ENCODE results near the gene FEN1. TPM values are rescaled to one million over a fixed set of nuclear protein-coding genes. Genes with fewer than 3 reads are reported as not detected.

FEN1 gene
- 100 to 1,000 TPM in 1 of 2 experiments, 10 to 100 TPM in 1; 98.6 to 118 TPM for total RNA-seq

GRCh38 chr11:61792310-61793082 is at the start of gene FEN1, which contains the start of gene TMEM258:
Gene FEN1, plus strand, starts transcription at chr11:61792911. Its CDS starts 2,451 bp downstream, at chr11:61795362.
Gene TMEM258, minus strand, starts transcription at chr11:61792599. Its CDS starts 41 bp downstream, at chr11:61792558.
- CTCF ChIA-PET, result interaction anchor here (0.6 to 1.8 kb wide), 16 partner anchors 9 to 1040 kb away, joined by 3 to 6 read pairs (median 3); partner anchors contain the start of genes FADS1 and FADS2
- peak; percentile 91 for DNase-seq
- Mint-ChIP-seq H3K27me3 (no peaks in the 10 kb centered on the region), H3K27ac (peak within 1 kb of the TSS; percentile 98), H3K4me1 (peaks cover 49% of the 10 kb centered on the region), H3K36me3 (ENCODE audit: low read depth) (peaks cover 55% of the 10 kb centered on the region), H3K4me3 (peak within 1 kb of the TSS; percentile 85), H3K9me3 (no peaks in the 10 kb centered on the region)
- POLR2A ChIA-PET, result interaction anchor here (0.6 to 2.2 kb wide), 3 partner anchors 23 to 249 kb away, joined by 3 to 7 read pairs (median 4); no protein-coding TSS in a partner anchor

GRCh38 chr11:61743486-61744095 is 49.1 kb upstream of the FEN1 start:
- Mint-ChIP-seq H3K27ac (no peak overlapping the region), H3K36me3 (ENCODE audit: low read depth) (no peaks in the 10 kb centered on the region)
- CTCF ChIA-PET, result interaction anchor here (0.5 to 1.6 kb wide), 3 partner anchors 10 to 109 kb away, joined by 3 to 5 read pairs (median 4); no protein-coding TSS in a partner anchor

DNA sequence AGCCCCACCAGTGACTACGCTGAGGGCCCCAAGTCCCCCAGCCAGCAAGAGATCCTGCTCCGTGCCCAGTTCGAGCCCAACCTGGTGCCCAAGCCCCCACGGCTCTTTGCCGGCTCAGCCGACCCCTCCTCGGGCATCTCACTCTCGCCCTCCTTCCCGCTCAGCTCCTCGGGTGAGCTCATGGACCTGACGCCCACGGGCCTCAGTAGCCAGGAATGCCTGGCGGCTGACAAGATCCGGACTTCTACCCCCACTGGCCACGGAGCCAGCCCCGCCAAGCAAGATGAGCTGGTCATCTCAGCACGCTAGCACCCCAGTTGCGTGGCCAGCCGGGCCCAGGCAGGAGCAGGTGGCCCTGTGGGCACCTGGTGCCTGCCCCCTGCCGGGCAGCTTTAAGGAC is 48.5 kb upstream of the FEN1 start:
- Mint-ChIP-seq H3K9me3 (no peaks in the 10 kb centered on the region), H3K4me1 (no peaks in the 10 kb centered on the region), H3K4me3 (no peak overlapping the region), H3K36me3 (ENCODE audit: low read depth) (no peaks in the 10 kb centered on the region), H3K27ac (no peak overlapping the region), H3K27me3 (no peaks in the 10 kb centered on the region)
- ChIA-PET CTCF (interaction anchor here (1.0 to 1.6 kb wide), 2 partner anchors 11 to 61 kb away, joined by 4 to 5 read pairs; no protein-coding TSS in a partner anchor), POLR2A (no interaction called here)
- DNase-seq, result no peak

More at GRCh38 chr11:61743486-61744095, 49.1 kb upstream of the FEN1 start:
- DNase-seq, result no peak
- Mint-ChIP-seq H3K4me3 (no peak overlapping the region), H3K4me1 (no peaks in the 10 kb centered on the region), H3K9me3 (no peaks in the 10 kb centered on the region), H3K27me3 (no peaks in the 10 kb centered on the region)
- POLR2A ChIA-PET, result no interaction called here

GRCh38 chr11:61744609-61745156 is 48.0 kb upstream of the FEN1 start:
- H3K9me3 Mint-ChIP-seq, result no peaks in the 10 kb centered on the region
- H3K36me3 Mint-ChIP-seq (ENCODE audit: low read depth), result no peaks in the 10 kb centered on the region
- no peak overlapping the region for H3K27ac Mint-ChIP-seq
- POLR2A ChIA-PET, result no interaction called here
- no peaks in the 10 kb centered on the region for H3K4me1 Mint-ChIP-seq
- H3K4me3 Mint-ChIP-seq, result no peak overlapping the region
- CTCF ChIA-PET, result interaction anchor here (1.6 kb wide), 1 partner anchor 11 kb away, joined by 5 read pairs; no protein-coding TSS in a partner anchor
- H3K27me3 Mint-ChIP-seq, result peaks cover 3% of the 10 kb centered on the region
- DNase-seq, result no peak

DNA sequence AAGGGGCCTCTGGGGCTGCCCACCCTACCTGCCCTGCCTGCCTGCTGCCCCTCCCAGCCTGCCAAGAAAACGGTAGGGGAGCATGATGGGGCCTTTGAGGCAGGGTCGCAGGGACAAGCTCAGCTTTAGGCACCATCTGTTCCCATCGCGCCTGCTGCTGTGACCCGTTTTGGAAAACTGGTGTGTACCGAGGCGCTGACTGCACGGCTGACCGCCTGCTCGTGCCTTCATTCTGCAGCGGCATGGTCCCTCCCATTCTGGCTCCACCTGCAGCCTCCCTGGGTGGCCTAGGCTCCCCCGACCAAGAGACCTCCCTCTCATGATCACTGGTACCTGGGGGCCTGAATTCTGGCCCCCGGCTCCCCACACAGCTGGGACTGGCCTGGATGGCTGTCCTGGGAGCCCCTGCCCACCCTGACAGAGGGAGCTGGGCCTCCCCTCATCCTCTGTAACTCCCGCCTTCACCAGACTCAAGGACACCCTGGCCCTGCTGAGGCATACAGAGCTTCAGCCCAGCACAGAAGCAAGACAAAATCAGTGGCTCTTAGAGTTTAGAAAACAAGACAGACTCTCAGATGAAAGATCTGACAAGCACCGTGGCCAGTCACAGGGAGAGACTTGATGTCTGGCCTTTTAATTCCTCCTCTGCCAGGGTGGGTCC is 46.8 kb upstream of the FEN1 start:
- H3K4me1 Mint-ChIP-seq, result no peaks in the 10 kb centered on the region
- H3K27me3 Mint-ChIP-seq, result peaks cover 6% of the 10 kb centered on the region
- H3K27ac Mint-ChIP-seq, result no peak overlapping the region
- CTCF ChIA-PET, result interaction anchor here (3.2 kb wide), 1 partner anchor 42 kb away, joined by 11 read pairs; no protein-coding TSS in a partner anchor
- no peak for DNase-seq
- no peaks in the 10 kb centered on the region for H3K36me3 Mint-ChIP-seq (ENCODE audit: low read depth)
- H3K9me3 Mint-ChIP-seq, result no peaks in the 10 kb centered on the region
- no peak overlapping the region for H3K4me3 Mint-ChIP-seq
- POLR2A ChIA-PET, result no interaction called here

GRCh38 chr11:61746442-61747191 is 46.1 kb upstream of the FEN1 start:
- peaks cover 12% of the 10 kb centered on the region for H3K27me3 Mint-ChIP-seq
- no peak overlapping the region for H3K27ac Mint-ChIP-seq
- H3K4me1 Mint-ChIP-seq, result no peaks in the 10 kb centered on the region
- ChIA-PET POLR2A (no interaction called here), CTCF (interaction anchor here (1.2 to 3.2 kb wide), 5 partner anchors 9 to 48 kb away, joined by 4 to 13 read pairs (median 5); no protein-coding TSS in a partner anchor)
- no peak for DNase-seq
- no peaks in the 10 kb centered on the region for H3K9me3 Mint-ChIP-seq
- H3K4me3 Mint-ChIP-seq, result no peak overlapping the region
- no peaks in the 10 kb centered on the region for H3K36me3 Mint-ChIP-seq (ENCODE audit: low read depth)

DNA sequence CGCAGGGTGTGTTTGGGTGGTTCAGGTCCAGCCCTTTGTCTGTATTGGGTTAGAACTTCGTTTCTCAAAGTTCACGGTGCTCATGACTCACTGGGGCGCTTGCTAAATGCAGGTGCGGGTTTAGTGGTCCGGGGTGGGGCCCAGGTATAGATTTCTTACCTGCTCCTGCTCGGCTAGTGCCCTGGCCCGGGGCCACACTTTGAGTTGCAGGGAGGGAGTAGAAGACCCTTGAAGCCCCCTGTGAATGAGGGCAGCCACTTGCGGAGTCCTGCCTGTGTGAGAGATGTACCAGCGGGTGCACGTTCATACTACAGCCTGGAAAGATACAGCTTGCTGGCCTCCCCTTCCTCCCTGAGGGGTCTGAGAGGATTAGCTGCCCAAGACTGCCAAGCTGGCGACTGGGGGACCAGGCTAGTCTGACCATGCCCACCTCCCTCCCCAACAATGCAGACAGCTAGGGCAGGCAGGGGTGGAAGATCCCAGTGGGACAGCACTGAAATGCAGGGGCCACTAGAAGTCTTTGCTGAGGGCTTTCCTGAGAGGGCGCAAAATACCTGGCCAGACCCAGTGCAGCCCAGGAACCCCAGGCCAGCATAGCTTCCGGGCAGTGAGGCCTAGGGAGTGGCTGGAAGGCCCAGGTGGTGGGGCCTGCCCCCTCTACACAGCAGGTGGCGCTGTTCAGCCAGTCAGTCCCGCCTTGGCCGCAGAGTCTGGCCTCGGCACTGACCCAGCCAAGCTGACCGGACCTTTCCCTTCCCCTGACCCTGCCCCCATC is 45.3 kb upstream of the FEN1 start:
- Mint-ChIP-seq H3K27ac (no peak overlapping the region), H3K9me3 (no peaks in the 10 kb centered on the region), H3K36me3 (ENCODE audit: low read depth) (no peaks in the 10 kb centered on the region), H3K4me3 (no peak overlapping the region), H3K4me1 (peaks cover 4% of the 10 kb centered on the region), H3K27me3 (peaks cover 17% of the 10 kb centered on the region)
- POLR2A ChIA-PET, result no interaction called here
- DNase-seq, result peak; percentile 53
- CTCF ChIA-PET, result interaction anchor here (1.0 to 3.2 kb wide), 8 partner anchors 9 to 49 kb away, joined by 3 to 13 read pairs (median 4); no protein-coding TSS in a partner anchor

DNA sequence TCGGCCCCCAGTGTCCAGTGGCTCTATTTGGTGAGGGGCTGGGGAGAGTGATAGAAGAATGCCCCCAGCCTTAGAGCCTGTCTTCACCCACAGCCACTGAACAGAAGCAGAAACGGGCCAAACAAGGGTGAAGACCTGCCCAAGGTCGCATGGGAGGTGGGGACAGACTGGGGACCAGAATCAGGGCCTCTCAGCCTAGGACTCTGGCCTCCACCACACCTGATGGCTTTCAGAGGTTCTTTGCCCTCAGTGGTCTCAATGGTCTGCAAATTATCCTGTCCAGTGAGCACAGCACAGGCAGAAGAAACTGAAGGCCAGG is 44.8 kb upstream of the FEN1 start:
- peaks cover 18% of the 10 kb centered on the region for H3K27me3 Mint-ChIP-seq
- H3K4me3 Mint-ChIP-seq, result no peak overlapping the region
- H3K27ac Mint-ChIP-seq, result no peak overlapping the region
- POLR2A ChIA-PET, result no interaction called here
- CTCF ChIA-PET, result interaction anchor here (1.0 to 3.2 kb wide), 7 partner anchors 14 to 49 kb away, joined by 3 to 13 read pairs (median 4); no protein-coding TSS in a partner anchor
- H3K4me1 Mint-ChIP-seq, result peaks cover 4% of the 10 kb centered on the region
- no peak for DNase-seq
- no peaks in the 10 kb centered on the region for H3K9me3 Mint-ChIP-seq
- no peaks in the 10 kb centered on the region for H3K36me3 Mint-ChIP-seq (ENCODE audit: low read depth)

DNA sequence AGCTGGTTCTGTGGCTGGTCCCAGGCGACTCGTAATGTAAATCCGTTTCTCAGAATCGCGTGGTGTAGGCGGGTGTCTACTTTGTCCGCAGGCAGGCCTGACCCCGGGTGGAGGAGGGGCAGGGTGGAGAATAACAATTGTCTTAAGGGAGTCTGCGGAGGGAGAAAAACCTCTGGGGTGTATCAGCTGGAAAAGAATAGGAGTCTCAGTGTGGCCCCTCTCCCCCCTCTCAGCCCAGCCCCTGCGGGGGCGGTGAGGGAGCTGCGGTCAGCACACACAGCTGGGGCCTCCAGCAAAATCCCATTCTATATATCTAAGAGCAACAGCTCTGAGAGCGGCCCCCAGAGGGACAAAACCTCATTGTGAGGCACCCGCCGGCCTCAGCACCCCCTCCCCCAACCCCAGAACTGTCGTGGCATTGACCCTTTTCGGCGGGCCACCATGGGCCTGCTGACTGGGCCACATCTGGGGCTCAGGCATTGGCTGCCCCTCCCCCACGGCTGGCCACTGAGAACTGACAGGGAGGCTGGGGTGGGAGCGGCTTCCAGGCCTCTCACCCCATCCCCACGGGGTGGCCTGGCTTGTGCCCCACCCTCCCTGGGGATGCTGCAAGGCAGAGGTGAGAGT is 43.0 kb upstream of the FEN1 start:
- Mint-ChIP-seq H3K36me3 (ENCODE audit: low read depth) (no peaks in the 10 kb centered on the region), H3K4me3 (no peak overlapping the region), H3K9me3 (no peaks in the 10 kb centered on the region), H3K27me3 (peaks cover 28% of the 10 kb centered on the region), H3K27ac (no peak overlapping the region), H3K4me1 (peaks cover 11% of the 10 kb centered on the region)
- POLR2A ChIA-PET, result no interaction called here
- CTCF ChIA-PET, result interaction anchor here (0.8 to 2.8 kb wide), 4 partner anchors 10 to 65 kb away, joined by 3 to 9 read pairs (median 4); no protein-coding TSS in a partner anchor
- DNase-seq, result no peak

DNA sequence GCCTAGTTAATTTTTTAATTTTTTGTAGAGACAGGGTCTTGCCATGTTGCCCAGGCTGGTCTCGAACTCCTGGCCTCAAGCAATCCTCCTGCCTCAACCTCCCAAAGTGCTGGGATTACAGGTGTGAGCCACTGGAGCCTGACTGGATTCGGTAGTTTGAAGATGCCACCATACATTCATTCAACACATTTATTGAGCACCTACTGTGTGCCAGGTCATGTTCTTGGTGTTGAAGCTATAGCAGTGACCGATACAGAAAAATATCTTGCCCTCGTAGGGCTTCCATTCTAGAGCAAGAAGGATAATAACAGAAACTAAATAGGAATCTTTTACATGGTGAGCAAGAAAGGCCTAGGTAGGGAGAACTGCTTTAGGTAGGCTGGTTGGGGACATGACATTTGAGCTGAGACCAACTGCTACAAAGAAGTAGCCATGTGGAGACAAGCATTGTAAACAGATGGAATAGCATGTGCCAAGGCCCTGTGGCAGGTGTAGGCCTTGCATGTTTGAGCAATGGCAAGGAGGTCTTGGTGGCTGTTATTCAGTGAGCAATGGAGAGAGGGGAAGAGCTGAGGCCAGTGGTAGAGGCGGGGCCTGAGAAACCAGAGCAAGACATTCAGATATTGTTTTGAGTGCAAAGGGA is 42.0 kb upstream of the FEN1 start:
- peaks cover 28% of the 10 kb centered on the region for H3K27me3 Mint-ChIP-seq
- no peak overlapping the region for H3K4me3 Mint-ChIP-seq
- no peaks in the 10 kb centered on the region for H3K36me3 Mint-ChIP-seq (ENCODE audit: low read depth)
- CTCF ChIA-PET, result interaction anchor here (0.7 to 2.8 kb wide), 5 partner anchors 13 to 64 kb away, joined by 3 to 9 read pairs (median 3); no protein-coding TSS in a partner anchor
- H3K27ac Mint-ChIP-seq, result no peak overlapping the region
- peaks cover 14% of the 10 kb centered on the region for H3K4me1 Mint-ChIP-seq
- no peaks in the 10 kb centered on the region for H3K9me3 Mint-ChIP-seq
- POLR2A ChIA-PET, result no interaction called here
- DNase-seq, result no peak

- Mint-ChIP-seq H3K27ac (no peak overlapping the region), H3K36me3 (ENCODE audit: low read depth) (no peaks in the 10 kb centered on the region), H3K27me3 (peaks cover 28% of the 10 kb centered on the region), H3K4me3 (no peak overlapping the region), H3K9me3 (no peaks in the 10 kb centered on the region), H3K4me1 (peaks cover 20% of the 10 kb centered on the region)
- DNase-seq, result no peak
- CTCF ChIA-PET, result interaction anchor here (0.6 to 2.8 kb wide), 5 partner anchors 13 to 63 kb away, joined by 3 to 9 read pairs (median 3); no protein-coding TSS in a partner anchor
- POLR2A ChIA-PET, result no interaction called here
These were observed 41.3 kb upstream of the FEN1 start for GRCh38 chr11:61751384-61751783.
